Measurements from ENCODE around the gene MYO18B.

The MYO18B gene

DNA sequence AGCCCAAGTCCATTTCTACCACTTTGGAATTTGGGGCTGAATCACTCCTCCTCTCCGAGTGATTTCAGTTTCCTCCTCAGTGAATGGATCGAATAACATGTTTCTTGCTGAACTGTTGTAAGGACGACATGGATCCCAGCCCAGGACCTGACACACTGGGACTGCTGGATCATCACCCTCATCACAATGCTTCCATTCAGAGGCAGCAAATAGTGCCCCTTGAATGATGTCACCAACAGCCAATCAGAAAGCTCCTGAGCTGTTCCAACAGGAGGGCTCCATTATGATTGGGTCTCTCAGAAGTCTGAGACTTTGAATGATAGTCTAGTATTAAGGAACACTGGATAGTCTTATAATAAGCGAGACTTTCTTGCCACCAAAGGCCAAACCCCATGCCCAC, 158.9 kb downstream of the MYO18B start:
- Histone ChIP-seq H3K4me2 (no peak overlapping the region), H3K36me3 (no peaks in the 10 kb centered on the region), H3K4me3 (no peak overlapping the region), H3K9ac (no peak overlapping the region), H3K4me1 (no peaks in the 10 kb centered on the region), H3K9me3 (peaks cover 4% of the 10 kb centered on the region; the same call in 1 of the 2 replicates), H3K27me3 (no peaks in the 10 kb centered on the region), H4K20me1 (no peaks in the 10 kb centered on the region), H3K27ac (no peak overlapping the region)
- TF ChIP-seq Cebpa-rat (IDR thresholded peaks at IDR 0.05), result no peak

DNA sequence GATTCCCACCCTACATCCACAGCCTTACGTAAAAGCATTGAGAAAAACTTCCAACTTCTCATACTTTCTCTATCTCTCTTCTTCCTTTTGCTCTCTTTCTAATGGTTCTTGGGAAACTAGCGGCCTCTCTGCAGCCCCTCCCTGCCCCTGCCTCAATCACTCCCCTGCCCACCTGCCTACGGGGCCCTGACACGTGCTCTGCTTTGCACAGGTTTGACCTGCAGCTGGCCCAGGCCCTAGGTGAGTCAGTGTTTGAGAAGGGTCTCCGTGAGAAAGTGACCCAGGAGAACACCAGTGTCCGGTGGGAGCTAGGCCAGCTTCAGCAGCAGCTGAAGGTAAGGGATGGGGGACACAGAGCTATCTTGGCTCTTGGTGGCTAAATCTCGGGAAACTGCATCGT, 160.4 kb downstream of the MYO18B start:
- H3K4me1 ChIP-seq, result no peaks in the 10 kb centered on the region
- no peak overlapping the region for H3K4me3 ChIP-seq
- no peaks in the 10 kb centered on the region for H3K36me3 ChIP-seq
- H3K4me2 ChIP-seq, result no peak overlapping the region
- no peak overlapping the region for H3K9ac ChIP-seq
- H3K27ac ChIP-seq, result no peak overlapping the region
- no peak for TF ChIP-seq Cebpa-rat (IDR thresholded peaks at IDR 0.05)
- peaks cover 18% of the 10 kb centered on the region for H3K9me3 ChIP-seq
- H3K27me3 ChIP-seq, result no peaks in the 10 kb centered on the region
- H4K20me1 ChIP-seq, result no peaks in the 10 kb centered on the region

DNA sequence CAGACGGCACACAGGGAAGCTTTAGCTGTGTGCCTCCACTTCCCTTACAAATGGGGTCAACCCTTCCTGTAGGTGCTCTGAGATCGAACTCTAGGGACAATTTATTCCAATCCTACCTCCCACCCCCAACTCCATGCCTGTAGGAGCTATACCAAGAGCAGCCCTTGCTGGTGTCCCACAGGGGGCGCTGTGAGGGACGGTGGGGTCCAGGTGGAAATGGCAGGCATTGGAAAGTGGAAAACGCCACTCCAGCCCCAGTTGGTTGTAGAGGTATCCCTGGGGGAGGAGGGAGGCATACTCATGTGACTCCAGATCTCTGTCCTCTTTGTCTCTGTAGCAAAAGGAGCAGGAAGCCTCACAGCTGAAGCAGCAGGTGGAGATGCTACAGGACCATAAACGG, 161.3 kb downstream of the MYO18B start:
- H3K27me3 ChIP-seq, result no peaks in the 10 kb centered on the region
- TF ChIP-seq Cebpa-rat (IDR thresholded peaks at IDR 0.05), result no peak
- H3K36me3 ChIP-seq, result no peaks in the 10 kb centered on the region
- peaks cover 18% of the 10 kb centered on the region for H3K9me3 ChIP-seq
- no peaks in the 10 kb centered on the region for H4K20me1 ChIP-seq
- H3K27ac ChIP-seq, result no peak overlapping the region
- H3K9ac ChIP-seq, result no peak overlapping the region
- H3K4me3 ChIP-seq, result no peak overlapping the region
- H3K4me1 ChIP-seq, result no peaks in the 10 kb centered on the region
- no peak overlapping the region for H3K4me2 ChIP-seq

DNA sequence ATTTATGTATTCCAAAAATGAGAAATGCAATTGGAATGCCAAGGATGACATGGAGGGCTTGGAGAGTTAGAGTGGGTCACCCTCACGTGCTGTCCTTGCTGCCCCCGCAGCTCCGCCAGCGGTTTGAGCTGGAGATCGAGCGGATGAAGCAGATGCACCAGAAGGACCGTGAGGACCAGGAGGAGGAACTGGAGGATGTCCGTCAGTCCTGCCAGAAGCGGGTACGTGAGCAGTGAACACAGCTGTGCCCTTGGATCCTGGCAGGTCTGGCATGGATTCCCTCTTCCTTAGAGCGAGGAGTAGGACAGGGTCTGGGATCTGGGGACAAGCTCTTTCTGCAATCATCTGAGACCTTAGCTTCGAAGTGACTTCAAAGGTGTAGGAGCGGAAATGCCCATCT, 166.2 kb downstream of the MYO18B start:
- Histone ChIP-seq H3K4me2 (no peak overlapping the region), H3K4me1 (no peaks in the 10 kb centered on the region), H3K9ac (no peak overlapping the region), H3K27ac (no peak overlapping the region), H3K36me3 (no peaks in the 10 kb centered on the region), H3K4me3 (no peak overlapping the region), H3K9me3 (peaks cover 18% of the 10 kb centered on the region), H3K27me3 (no peaks in the 10 kb centered on the region), H4K20me1 (no peaks in the 10 kb centered on the region)
- TF ChIP-seq Cebpa-rat (IDR thresholded peaks at IDR 0.05), result no peak

DNA sequence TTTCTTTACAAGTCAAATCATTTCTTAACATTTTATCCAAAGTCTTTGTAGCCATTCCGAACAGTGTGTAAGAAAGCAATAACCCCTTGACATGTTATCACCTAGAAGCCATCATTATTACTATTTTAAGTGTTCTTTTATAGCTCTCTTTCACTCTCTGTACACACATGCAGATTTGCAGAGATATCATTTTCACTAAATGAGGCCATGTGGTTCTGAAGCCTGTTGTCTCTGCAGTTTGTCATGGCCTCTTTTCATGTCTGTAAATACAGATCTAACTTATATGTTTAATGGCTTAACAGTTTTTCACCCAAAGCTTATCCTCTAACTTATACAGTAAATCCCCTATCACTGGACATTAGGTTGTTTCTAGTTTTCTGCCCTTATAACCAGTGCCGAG, 166.8 kb downstream of the MYO18B start:
- Histone ChIP-seq H4K20me1 (no peaks in the 10 kb centered on the region), H3K9ac (no peak overlapping the region), H3K4me1 (no peaks in the 10 kb centered on the region), H3K4me3 (no peak overlapping the region), H3K27ac (no peak overlapping the region), H3K27me3 (no peaks in the 10 kb centered on the region), H3K9me3 (peaks cover 18% of the 10 kb centered on the region), H3K4me2 (no peak overlapping the region), H3K36me3 (no peaks in the 10 kb centered on the region)
- no peak for TF ChIP-seq Cebpa-rat (IDR thresholded peaks at IDR 0.05)

DNA sequence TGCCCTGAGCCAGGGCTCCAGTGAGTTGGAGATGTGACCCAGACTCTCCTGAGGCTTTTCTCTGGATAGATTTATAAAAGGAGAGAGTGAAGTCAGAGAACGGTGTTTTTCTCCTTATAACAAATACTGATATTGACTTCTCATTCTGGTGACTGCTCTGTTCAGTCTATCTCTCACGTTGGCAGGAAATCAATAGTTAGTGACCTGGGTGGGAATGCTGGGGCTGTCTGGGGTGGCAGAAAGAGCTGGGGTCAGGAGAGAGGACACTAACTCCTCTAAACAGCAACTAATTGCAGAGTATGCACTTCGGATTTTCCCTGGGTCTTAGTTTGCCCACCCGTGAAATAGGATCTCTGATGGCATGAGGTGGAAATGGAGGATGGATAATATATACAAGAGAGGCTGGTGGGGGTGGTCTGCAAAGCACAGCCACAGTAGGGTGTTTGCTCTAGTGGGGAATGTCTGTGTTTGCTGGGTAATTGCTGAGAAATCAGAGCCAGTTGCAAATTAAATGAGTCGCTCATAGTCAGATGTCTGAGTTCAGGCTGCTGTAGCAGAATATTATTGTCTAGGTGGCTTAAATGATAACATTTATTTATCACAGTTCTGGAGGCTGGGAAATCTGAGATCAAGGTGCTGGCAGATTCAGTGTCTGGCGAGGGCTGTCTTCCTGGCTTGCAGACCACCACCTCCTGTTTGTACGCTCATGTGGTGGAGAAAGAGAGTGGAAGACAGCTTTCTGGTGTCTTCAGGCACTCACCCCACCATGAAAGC, 167.8 kb downstream of the MYO18B start:
- peaks cover 18% of the 10 kb centered on the region for H3K9me3 ChIP-seq
- H3K4me1 ChIP-seq, result no peaks in the 10 kb centered on the region
- no peak overlapping the region for H3K4me3 ChIP-seq
- no peak overlapping the region for H3K9ac ChIP-seq
- H4K20me1 ChIP-seq, result no peaks in the 10 kb centered on the region
- no peaks in the 10 kb centered on the region for H3K36me3 ChIP-seq
- TF ChIP-seq Cebpa-rat (IDR thresholded peaks at IDR 0.05), result no peak
- H3K27ac ChIP-seq, result no peak overlapping the region
- H3K4me2 ChIP-seq, result no peak overlapping the region
- no peaks in the 10 kb centered on the region for H3K27me3 ChIP-seq

DNA sequence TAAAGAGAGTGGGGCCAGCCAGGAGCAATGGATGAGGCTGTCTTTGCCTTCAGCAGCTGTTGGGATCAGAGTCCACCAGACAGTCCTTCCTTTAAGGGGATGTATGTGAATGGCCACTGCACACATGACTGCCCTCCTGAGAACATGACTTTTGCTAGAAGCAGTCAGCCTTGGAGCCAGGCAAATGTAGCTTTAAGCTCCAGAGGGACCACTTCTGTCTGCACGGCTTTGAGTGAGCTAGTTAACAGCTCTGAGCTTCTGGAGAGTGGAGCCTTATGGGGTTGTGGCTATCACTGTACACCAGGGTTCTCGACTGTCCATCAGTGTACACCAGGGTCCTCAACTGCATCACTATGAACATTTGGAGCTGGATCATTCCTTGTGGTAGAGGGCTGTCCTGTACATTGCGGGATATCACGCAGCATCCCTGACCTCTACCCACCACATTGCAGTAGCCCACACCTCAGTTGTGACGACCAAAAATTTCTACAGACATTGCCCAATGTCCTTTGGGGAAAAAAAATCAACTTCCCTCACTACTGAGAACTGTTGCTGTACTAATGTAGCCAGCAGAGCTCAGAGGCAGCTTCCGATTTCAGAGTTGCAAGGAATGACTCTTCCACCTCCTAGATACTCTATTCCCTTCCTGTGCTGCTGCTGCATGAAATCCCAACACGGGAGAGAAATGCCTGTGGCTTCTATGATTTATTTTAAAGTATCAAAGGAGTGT, 169.4 kb downstream of the MYO18B start:
- TF ChIP-seq Cebpa-rat (IDR thresholded peaks at IDR 0.05), result no peak
- H3K4me3 ChIP-seq, result no peak overlapping the region
- H3K36me3 ChIP-seq, result no peaks in the 10 kb centered on the region
- H3K4me1 ChIP-seq, result no peaks in the 10 kb centered on the region
- no peaks in the 10 kb centered on the region for H4K20me1 ChIP-seq
- no peak overlapping the region for H3K4me2 ChIP-seq
- no peaks in the 10 kb centered on the region for H3K27me3 ChIP-seq
- H3K9me3 ChIP-seq, result peaks cover 9% of the 10 kb centered on the region
- H3K27ac ChIP-seq, result no peak overlapping the region
- no peak overlapping the region for H3K9ac ChIP-seq

DNA sequence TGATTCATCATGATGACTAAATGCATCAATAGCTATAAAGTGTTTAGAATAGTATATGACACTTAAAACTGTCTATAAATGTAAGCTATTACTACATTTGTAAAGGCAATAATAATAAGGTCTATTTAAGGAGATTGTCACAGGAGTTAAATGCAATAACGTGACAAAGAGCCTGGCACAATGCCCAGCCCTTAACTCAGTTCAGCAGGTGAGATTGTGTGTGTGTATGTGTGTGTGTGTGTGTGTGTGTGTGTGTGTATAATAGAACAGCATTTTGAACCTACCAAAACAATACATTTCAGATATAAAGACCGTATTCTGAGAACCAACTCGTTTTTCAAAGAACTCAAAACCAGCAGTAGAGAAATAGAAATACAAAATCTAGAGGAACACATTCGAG, 177.5 kb downstream of the MYO18B start:
- H3K4me1 ChIP-seq, result no peaks in the 10 kb centered on the region; the same call in 1 of the 2 replicates
- no peaks in the 10 kb centered on the region for H4K20me1 ChIP-seq
- TF ChIP-seq Cebpa-rat (IDR thresholded peaks at IDR 0.05), result no peak
- no peaks in the 10 kb centered on the region; the same call in 1 of the 2 replicates for H3K9me3 ChIP-seq
- H3K36me3 ChIP-seq, result no peaks in the 10 kb centered on the region
- H3K27ac ChIP-seq, result no peak overlapping the region
- no peak overlapping the region for H3K4me2 ChIP-seq
- no peak overlapping the region for H3K4me3 ChIP-seq
- H3K9ac ChIP-seq, result no peak overlapping the region
- no peaks in the 10 kb centered on the region for H3K27me3 ChIP-seq

DNA sequence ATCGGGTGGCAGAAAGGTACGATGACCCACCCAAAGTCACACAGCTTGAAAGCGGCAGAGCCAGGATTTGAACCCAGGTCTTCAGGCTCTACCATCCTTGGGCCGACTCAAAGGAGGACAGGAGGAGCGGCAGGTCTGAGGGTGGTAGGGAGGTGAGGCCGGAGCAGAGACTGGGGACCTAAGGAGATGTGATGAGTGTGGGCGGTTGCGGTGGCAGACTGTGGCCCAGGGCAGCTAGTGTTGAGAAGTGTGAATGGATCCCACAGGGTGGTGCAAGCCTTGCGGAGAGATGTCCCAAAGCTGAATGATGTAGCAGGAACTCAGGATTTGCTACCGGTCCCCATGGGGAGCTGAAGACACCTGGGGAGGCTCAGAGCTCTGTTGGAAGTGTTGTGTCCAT, 180.2 kb downstream of the MYO18B start:
- Histone ChIP-seq H3K4me2 (no peak overlapping the region), H3K4me3 (no peak overlapping the region), H3K9me3 (peaks cover 10% of the 10 kb centered on the region; the same call in 1 of the 2 replicates), H3K36me3 (no peaks in the 10 kb centered on the region), H3K9ac (no peak overlapping the region), H3K27ac (no peak overlapping the region), H4K20me1 (no peaks in the 10 kb centered on the region), H3K4me1 (no peaks in the 10 kb centered on the region; the same call in 1 of the 2 replicates), H3K27me3 (no peaks in the 10 kb centered on the region)
- TF ChIP-seq Cebpa-rat (IDR thresholded peaks at IDR 0.05), result no peak

DNA sequence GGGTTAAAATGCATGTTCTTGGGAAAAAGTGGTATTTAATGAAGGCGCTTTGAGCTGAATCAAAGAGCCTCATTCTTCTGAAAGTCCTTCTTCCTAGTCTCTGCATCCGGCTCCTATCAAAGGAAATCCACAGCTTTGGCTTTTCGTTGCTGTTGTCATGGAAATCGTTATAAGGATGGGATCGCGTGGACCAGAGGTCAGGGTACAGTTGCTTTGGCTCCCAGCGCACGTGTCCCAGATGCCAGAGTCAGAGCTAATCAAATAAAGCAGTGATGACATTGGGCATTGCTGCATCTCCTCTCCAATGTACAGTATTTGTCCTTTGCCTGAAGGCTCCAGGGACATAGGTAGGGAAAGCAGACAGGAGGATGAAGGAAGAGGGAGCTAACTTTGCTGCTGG, 181.9 kb downstream of the MYO18B start:
- H3K36me3 ChIP-seq, result no peaks in the 10 kb centered on the region
- H3K4me2 ChIP-seq, result no peak overlapping the region
- no peaks in the 10 kb centered on the region for H3K27me3 ChIP-seq

More for the DNA sequence above, 181.9 kb downstream of the MYO18B start:
- no peak overlapping the region for H3K9ac ChIP-seq
- no peaks in the 10 kb centered on the region; the same call in 1 of the 2 replicates for H3K4me1 ChIP-seq
- TF ChIP-seq Cebpa-rat (IDR thresholded peaks at IDR 0.05), result no peak
- H3K9me3 ChIP-seq, result peaks cover 20% of the 10 kb centered on the region; the same call in 1 of the 2 replicates
- H4K20me1 ChIP-seq, result no peaks in the 10 kb centered on the region
- H3K4me3 ChIP-seq, result no peak overlapping the region
- no peak overlapping the region for H3K27ac ChIP-seq
